CD4-positive, alpha-beta T cell treated with Interleukin-17A for 1 hour (primary cell): Measurements from ENCODE around the gene TULP4.
"Not testable (repeated sequence)": the region's sequence is repeated elsewhere in the genome, so short reads cannot be mapped to it uniquely, and the experiment has no call there.

ENCODE experiments used
- DNase-seq: peaks from one replicate; pipeline ENCODE4 v3.0.0-alpha.2; 2020

Gene TULP4

DNA sequence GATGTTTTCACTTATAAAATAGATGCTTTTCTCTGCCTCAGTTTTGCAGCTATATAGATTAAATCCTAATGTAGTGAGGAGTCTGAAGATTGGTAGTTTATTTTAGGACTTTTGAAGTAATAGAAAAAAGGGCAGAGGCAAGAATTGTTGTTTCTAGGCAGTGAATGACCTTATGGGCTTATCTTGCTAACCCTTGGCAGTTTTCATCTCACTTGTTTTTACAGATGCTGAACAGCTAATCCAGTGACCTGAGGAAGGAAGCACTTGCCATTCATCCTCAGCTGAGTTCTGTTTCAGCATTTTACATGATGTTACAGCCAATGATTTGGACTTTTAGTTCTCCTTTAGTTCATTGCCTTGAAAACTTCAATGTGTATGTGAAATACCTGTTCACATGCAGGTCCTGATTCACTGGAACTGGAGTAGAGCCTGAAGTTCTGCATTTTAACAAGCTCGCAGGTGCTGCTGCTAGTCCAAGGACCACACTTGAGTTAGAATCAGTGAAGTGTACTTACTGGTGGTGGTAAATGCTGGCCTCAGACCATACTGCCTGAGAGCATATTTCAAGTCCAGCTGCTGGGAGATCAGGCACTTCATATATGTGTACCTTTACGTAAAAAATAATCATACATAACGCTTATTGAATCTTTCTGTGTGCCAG is 86.9 kb downstream of the TULP4 start:
- DNase-seq, result no peak

DNA sequence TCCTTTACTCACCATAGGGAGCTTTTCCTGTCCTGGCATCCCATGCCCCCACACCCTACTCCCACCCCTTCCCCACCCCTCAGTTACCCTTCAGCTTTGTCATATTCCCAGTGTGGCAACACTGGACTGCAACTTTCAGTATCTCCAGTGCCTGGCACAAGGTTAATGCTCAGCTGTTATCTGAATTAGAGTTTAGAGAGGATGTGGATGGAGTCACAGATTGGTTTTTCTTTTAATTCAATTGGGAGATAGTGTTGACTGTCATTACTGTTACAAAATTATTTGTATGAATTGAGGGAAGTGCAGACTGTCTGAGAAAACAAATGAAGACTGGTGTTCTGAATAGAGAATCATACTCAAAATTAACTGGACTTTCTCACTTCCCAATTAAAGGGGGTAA is 89.9 kb downstream of the TULP4 start:
- DNase-seq, result no peak

DNA sequence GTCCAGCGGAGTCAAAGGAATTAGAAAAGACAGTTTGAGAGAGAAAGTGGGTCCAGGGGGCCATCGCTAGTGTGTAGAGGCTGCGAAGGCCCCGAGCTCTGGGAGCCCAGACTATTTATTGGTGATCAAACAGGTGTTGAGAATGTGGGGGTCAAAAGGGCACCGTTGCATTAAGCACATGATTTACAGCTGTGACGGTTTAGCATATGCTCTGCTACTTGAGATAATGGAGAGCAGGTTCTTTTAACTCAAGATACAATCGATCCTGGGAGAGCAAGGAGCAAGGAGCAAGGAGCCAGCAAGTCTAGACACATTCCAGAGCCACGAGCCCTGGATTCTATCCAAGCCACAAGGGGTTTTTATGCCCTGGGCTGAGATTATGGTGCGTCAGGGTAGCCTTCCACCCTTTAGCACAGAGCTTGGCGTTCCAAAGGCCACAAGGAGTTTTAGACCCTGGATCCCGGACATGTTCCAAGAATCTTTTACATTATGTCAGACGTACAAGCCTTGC is 93.1 kb downstream of the TULP4 start:
- not testable (repeated sequence) for DNase-seq

DNA sequence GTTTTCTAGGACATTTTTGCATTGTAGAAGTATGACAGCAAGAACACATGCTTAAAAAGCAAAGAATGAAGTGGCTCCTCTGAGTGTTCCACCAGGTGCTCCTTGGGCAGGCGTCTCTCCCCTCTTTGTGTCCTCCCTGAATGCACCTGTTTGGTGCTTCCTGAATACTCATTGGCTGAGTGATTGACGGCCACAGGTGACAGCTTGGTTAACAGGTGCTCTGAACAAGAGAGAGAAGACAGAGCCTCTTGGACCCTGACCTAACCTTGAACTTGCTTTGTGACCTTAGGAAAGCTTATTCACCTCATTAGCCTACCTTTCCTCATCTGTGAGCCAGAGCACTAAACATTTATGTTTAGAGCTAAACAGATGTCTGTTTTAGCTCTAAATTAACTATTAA is 93.7 kb downstream of the TULP4 start:
- no peak for DNase-seq

DNA sequence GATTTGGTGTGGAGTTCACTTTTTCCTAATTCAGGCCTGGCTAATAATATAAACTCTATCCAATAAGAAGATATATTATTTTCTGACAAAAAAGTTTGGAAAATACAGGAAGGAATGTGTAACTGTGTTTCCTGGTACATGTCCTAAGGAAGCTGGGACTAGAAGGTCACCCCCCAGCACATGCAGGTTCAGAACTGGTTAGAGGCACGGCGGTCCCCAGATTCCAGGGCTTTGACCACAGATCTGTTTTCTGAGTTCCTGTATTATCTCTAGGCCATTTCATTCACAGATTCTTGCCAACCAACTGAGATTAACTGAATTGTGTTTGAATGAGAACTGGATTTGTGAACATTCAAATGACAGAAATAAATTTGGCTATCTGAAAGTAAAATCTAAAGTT is 94.5 kb downstream of the TULP4 start:
- DNase-seq, result no peak

DNA sequence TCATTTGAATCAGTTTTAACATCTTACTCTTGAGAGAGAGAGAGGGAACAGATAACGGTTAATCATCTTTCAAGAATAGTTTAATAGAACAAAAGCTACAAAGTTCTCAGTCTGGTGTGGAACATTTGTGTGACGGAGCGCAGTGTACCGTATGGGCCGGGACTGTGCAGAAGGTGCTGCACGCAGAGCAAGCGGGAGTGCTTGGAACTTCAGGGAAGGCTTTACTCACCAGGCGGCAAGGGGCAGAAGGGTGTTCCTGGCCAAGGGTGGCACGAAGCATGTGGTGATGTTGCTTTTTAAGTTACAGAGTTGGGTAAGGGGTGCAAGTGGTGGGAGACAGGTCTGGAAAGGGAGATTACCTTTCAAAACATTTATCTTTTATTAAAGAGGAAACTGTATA is 95.7 kb downstream of the TULP4 start:
- DNase-seq, result no peak

DNA sequence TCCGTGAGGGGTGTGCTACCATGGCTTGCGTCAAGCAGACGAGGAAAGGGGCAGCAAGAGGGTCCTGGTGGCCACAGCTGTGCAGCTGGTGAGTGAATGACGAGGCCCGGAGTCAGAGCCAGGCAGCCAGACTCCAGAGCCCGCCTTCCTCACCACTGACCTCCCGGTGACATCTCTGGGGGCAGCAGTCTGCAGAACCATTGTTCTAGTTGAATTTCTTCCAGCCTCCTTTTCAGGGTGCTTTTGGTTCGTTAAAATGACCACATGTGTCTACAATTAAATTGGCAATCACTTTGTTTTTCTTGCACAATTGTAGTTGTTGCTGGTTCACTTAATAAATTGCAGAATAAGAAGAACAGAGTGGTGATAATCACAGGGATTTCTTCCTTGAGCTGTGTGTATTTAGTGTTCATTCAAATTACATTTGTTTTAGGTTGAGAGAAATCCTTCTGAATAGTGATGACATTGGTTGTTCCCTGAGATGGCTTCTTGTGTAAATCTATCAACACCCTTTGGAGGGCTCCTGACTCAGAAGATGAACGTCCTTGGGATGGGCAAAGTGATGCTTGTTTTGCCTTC is 96.4 kb downstream of the TULP4 start:
- no peak for DNase-seq

DNA sequence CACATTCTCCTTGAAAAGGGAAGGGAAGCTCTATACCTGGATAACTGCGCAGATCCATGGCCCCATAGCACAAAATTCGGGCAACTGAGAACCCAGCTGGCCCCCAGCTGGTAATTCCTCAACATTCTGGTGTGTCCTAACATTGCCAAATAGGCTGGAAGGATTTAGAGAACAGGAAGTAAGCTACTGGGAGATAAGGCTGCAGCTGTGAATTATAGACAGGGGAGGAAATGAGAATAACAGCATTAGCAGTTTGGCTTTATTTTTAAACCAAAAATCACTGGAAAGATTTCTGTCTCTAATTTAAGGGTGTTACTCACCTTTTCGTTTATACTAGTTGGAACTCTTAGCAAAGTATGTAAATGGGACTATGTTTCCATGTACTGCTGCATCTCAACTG is 97.2 kb downstream of the TULP4 start:
- no peak for DNase-seq

DNA sequence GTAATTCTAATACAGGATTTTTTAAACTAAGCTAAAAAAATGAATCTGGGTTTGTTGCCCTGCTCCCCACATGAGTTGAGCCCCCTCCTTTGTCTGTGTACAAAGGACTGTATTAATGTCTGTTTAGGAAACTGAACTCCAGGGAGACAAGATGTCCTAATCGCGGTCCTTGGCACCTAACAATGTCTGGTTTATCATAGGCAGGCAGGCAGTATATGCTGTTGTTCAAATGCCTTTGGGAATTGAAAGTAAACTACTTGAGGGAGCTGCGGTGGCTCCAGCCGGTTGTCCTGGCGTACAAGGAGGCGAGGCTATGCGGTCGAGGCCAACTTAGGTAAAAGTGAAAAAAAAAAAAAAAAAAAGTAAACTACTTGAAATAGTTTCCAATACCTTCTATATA is 98.5 kb downstream of the TULP4 start:
- DNase-seq, result no peak

DNA sequence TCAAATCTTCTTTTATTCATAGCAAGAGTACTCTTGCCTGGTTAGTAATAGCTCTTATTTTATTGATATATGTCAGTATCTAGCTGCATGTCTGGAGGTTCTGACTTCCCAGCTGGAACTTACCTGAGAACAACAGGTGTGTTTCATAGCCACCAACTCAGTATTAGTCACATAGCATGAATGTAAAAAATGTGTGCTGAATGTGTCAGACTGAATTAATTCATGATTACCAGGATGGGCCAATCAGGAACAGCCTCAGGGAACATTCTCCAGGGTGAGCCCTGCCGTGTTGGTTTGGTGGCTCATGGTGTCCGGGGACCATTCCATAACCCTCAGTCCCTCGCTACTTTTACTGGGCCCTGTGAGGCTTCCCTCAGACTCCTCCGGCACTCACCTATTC is 99.7 kb downstream of the TULP4 start:
- DNase-seq, result no peak

DNA sequence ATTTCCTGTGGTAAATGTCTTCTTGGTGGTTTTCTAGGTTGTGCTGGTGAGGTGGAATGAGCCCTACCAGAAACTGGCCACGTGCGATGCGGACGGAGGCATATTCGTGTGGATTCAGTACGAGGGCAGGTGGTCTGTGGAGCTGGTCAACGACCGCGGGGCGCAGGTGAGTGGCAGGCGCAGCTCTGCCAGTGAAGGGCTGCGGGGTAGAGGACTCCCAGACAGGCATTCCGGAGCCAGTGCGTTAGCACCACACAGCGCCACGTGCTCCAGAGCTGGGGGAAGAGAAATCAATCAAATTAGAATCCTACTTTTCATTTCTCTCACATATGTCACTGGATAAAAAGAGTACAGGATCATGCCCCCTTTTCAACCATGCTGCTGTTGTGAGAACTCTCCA is 100.8 kb downstream of the TULP4 start:
- no peak for DNase-seq

DNA sequence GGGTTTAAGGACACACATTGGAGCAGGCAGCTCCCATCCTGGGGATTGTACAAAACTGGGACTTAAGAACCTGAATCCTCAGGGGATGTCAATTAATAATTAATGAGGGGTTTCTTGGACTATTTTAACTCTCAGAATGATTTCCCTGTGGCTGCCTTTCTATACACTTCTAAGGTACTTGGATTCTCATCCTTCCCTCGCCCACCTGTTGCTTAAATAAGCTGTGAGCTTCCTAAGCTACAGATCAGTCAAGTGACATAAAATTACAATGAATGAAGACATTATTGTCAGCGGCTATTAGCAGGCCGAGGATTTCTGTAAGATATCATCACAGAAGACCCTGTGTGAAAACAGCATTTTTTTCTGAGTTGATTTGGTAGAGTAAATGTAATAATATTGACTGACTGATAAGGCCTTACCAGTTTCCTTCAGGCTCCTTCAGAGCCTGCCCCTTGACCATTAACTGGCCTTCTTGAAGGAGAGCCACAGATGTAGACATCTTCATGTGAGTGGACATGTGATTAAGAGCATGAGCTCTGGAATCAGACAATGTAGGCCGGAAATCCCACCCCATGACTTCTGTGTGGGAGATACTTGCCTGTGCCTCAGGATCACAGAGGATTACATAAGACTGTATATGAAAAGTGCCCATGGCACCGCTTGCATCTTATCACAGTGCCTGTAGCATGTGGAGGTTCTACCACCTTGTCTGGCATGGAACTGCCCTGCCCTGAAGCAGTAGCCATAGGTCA is 101.7 kb downstream of the TULP4 start:
- DNase-seq, result no peak

DNA sequence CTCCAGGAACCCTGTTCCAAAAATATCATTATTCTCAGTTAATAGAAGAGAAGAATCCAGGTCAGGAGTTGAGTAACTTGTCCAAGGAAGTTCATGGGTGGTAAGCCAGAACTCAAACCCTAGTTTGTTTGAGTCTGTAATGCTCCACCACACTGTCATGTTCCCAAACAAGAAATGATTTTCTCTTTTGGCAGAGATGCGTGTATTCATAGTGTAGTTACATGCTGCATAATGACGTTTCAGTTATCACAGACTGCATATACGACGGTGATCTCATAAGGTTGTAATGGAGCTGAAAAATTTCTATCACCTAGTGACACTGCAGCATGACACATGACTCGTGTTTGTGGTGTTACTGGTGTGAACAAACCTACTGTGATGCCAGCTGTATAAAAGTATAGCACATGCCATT is 102.6 kb downstream of the TULP4 start:
- no peak for DNase-seq

DNA sequence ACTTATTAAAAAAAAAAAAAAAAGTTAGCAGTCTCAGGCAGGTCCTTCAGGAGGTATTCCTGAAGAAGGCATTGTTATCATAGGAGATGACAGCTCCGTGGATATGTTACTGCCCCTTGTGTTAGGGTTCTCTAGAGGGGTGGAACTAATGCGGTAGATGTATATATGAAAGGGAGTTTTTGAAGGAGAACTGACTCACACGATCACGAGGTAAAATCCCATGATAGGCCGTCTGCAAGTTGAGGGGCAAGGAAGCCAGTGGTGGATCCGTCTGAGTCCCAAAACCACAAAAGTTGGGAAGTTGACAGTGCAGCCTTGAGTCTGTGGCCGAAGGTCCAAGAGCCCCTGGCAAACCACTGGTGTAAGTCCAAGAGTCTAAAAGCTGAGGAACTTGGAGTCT is 103.4 kb downstream of the TULP4 start:
- DNase-seq, result no peak

DNA sequence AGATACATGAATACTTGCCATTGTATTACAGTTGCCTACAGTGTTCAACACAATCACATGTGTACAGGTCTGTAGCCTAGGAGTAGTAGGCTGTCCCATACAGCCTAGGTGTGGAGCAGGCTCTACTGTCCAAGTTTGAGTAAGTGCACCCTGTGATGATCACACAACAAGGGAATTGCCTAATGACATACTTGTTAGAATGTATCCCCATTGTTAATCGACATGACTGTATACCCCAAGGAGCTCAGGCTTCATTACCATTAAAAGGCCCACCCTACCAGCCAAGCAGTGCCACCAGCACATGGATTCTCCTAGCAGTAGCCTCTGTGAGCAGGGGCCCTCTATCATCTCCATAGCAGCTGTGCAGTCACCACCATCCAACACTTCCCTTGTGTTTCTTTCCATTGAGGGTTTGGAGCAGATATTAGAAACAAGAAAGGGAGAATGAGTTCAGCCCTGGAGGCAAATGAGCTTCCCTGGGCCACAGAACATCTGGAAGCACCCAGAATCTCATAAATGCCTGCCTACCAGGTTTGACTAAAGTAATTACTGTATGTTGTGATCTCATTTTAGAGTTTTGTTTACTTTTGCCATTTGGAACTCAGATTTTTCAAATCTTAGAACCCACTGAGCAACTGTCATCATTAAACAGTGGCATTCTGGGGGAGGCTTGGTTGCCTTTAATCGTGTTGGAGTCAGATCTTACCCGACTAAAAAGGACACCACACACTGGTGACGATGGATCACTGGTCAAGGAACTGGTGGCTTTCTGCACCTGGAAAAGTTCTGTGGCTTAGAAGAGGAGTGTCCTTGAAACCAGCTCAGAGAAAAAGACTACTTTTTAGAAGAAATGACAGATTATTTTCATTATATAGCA is 104.9 kb downstream of the TULP4 start:
- no peak for DNase-seq

DNA sequence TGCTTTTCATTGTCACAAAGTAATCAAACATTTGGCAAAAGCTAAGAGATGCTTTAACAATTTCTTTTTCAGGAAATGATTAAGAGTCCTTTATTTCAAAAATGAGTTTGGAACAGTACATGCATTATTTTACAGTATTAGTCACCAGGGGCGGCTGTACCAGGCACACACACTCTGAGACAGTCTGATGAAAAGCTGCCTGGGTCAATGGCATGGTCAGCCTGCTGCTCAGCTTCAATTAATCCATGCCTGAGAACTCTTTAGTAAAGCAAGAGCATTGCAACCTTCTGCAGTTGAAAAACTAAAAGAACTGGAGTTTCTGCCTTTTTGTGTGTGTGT is 105.5 kb downstream of the TULP4 start:
- DNase-seq, result no peak

DNA sequence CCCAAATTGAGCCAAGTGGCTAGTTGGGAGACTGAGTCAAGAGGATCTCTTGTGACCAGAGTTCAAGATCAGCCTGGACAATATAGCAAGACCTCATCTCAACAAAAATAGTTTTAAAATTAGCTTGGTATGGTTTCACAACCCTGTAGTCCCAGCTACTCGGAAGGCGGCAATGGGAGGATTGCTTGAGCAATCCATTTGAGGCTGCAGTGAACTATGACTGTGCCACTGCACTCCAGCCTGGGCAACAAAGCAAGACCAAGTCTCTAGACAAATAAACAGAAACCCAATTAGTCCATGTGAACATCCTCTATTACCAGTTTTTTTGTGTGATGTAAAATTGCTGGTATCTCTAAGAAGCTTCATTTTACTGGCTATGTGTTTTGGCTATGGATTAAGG is 106.2 kb downstream of the TULP4 start:
- DNase-seq, result no peak

DNA sequence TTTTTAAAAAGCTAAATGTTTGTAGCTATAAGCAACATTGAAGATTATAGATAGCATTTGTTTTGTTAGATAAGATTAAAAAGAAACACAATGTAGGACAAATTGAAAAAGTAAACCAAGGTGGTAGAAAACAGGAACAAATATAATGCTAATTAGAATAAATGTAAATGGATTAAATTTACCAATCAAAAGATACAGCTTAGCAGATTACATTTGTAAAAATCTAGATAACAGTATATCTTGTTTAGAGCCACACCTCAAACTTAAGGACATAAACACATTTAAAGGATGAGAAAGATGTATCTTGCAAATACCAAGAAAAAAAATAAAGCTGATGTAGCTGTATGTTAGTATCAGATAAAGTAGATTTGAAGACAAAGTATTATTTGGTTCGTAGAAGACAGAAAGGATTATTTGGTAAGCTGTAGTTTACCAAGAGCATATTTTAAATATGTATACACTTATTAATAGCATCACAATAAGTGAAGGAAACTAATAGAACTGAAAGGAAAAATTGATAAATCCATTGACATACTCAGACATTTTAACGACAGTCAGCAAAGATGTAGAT is 107.2 kb downstream of the TULP4 start:
- DNase-seq, result no peak

DNA sequence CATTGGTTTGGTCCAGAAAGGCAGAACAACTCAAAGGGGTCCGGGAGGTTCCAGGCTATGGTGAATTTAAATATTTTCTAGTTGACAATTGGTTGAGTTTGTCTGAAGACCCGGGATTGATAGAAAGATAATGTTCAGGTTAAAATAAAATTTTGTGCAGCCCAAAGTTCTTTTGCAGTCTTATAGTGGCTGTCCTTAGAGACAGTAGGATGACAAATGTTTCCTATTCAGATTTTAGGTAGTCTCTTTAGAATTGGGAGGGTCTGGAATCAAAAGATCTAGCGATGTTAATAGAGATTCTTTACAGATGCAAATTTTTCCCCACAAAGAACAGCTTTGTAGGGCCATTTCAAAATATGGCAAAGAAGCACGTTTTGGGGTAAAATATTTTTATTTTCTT is 109.1 kb downstream of the TULP4 start:
- DNase-seq, result no peak

DNA sequence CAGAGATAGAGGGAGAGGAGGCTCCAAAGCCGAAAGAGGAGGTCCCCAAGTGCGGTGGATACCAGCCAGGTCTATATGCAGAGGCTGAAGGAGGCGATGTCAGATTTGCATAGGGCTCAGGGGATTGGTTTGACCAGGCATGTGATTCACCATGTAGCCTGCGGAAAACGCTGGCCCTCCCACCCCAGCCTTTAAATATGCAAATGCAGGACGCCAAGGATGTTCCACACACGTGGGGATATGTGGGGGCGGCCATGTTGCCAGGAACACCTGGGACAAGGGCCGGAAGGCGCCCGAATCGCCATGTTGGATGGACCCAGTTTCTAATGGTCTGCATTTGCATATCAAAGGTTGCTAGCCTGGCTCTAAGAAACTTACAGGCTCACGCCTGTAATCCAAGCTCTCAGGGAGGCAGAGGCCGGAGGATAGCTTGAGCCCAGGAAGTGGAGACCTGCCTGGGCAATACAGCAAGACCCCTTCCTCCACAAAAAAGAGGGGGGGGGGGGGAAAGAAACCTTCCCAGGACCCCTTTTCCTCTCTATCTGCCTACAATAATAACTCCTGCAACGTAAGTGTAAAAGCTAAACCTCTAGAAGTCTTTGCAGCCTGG is 110.5 kb downstream of the TULP4 start:
- DNase-seq, result no peak

DNA sequence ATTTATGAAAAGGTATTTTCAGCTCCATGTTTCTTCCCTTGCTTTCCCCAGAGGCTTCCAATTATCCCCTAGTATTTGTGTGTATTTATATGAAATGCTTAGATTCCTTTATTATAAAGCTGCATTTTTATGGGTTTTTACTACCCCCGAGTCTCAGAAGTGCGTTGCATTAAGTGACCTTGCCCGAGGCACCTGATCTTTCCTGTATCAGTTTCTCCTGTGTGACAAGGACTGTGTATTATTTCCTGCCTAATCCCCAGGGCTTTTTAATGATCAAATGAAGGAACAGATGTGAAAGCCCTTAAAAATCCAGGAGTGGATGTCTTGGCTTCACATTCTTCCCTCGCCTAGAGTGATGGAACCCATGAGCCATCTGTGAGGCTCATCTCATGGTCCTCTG is 118.8 kb downstream of the TULP4 start:
- DNase-seq, result no peak

DNA sequence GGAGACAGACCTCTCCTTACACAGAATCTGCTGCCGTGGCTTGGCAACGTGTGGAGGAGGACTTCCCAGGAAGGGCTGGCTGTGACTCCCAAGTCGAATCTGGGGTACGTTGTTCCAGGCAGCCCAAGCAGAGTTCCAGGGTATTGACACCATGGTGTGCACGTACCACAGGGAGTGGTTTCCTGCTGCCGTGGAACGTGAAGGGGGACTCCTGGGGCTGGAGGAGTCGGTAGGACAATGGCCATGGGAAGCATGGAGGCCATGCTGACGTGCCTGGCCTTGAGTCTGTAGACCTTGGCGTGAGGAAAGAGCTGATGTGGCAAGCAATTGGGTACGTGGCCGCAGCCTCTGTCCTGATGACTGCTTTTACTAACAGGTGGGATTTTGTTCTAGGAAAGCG is 119.3 kb downstream of the TULP4 start:
- DNase-seq, result no peak

DNA sequence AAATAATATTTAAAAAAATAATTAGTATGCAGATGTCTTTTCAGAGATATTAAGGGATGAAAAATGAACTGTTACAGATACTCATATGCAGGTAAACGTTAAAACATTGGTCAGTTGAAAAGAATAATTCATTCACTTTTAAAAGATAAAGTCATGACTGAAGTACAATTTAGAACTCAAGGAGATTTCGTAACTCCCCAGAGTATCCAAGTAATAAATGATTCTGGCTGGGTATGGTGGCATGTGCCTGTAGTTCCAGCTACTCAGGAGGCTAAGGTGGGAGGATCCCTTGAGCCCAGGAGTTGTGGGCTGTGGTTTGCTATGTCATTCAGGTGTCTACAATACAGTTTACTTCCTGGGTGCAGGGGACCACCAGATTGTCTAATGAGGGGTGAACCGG is 125.3 kb downstream of the TULP4 start:
- DNase-seq, result no peak
